ENCODE results near the gene SHISA9.

DNA sequence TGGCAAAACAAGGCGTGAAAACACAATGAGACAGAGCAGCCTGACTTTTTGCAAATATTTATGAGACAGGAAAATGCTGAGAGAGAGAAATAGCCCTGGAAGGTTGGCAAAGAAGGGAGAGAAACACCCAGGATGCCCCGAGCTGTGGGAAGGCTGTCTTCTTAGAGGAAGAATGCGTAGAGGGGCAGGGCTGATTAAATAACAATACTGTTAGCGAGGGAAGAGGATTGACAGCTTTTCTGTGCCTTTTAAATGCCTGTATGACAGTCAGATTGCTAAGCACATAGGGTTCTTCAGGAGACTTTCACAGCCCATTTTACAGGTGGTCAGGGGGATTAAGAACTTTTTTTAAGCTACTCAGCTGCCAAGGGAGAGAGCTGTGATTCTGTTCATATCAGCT is 219.2 kb downstream of the SHISA9 start:
- TF ChIP-seq POLR2A (IDR thresholded peaks at IDR 0.05; ENCODE audit: low read length) (no peak), GATA1 (IDR thresholded peaks at IDR 0.05; ENCODE audit: low read depth, low read length) (no peak)

Measured in erythroblast (primary cell).